ENCODE results near the gene NFATC4. TPM values are rescaled to one million over a fixed set of nuclear protein-coding genes. Genes with fewer than 3 reads are reported as not detected.

NFATC4 gene
- total and polyA plus RNA-seq, 2 donors (not counting 1 experiment from before 2014, with no cell fraction given): 3.1 to 7.6 TPM

GRCh38 chr14:24337144-24337823 is 30.7 kb upstream of the NFATC4 start:
- no peak overlapping the region for H2AFZ ChIP-seq (ENCODE audit: insufficient read depth, low read depth, low read length, poor library complexity, severe bottlenecking)
- peaks cover 19% of the 10 kb centered on the region for H3K27me3 Mint-ChIP-seq
- peaks cover 47% of the 10 kb centered on the region for H3K4me1 Mint-ChIP-seq
- no peak overlapping the region for H3K27ac ChIP-seq (ENCODE audit: low read length in 2 of 2)
- peaks cover 0 to 36% (median 16%) of the 10 kb centered on the region in 4 experiments for H3K27me3 ChIP-seq (replicated peaks in 1 of 4; ENCODE audit: control extremely low read depth in 1 of 4, control insufficient read depth in 3 of 4, insufficient read depth in 4 of 4, low read length in 3 of 4)
- peaks cover 0 to 8% (median 0%) of the 10 kb centered on the region in 3 donors for H3K9me3 ChIP-seq (ENCODE audit: control extremely low read depth in 1 of 3, control insufficient read depth in 2 of 3, insufficient read depth in 1 of 3, low read length in 2 of 3)
- H3K27ac Mint-ChIP-seq: no peak overlapping the region
- H3K4me3 ChIP-seq (ENCODE audit: control extremely low read depth in 1 of 5, extremely low read depth in 1 of 5, insufficient read depth in 1 of 5, low read depth in 2 of 5, low read length in 4 of 5): no peak overlapping the region
- H3K4me1 ChIP-seq (ENCODE audit: control insufficient read depth in 2 of 2, insufficient read depth in 2 of 2, low read length in 2 of 2): peaks cover 48 to 55% of the 10 kb centered on the region in 2 donors
- ChIA-PET CTCF (interaction anchor here (0.8 to 16.1 kb wide), 4 partner anchors 28 to 93 kb away, joined by 3 to 650 read pairs (median 4); partner anchors contain the start of genes CBLN3, KHNYN and RABGGTA), POLR2A (interaction anchor here (1.8 kb wide), 2 partner anchors 93 to 94 kb away, joined by 4 to 5 read pairs; partner anchors contain the start of genes CBLN3 and KHNYN)
- DNase-seq (no peak), ATAC-seq (ENCODE audit: low read depth) (no peak)
- H3K4me2 ChIP-seq (replicated peaks; ENCODE audit: low read depth, low read length, poor library complexity, severe bottlenecking): no peak overlapping the region
- no peaks in the 10 kb centered on the region for H3K9me3 Mint-ChIP-seq (ENCODE audit: insufficient read depth)
- H3K36me3 ChIP-seq (replicated peaks in 1 of 2; ENCODE audit: control extremely low read depth in 1 of 2, control insufficient read depth in 1 of 2, extremely low read depth in 1 of 2, insufficient read depth in 2 of 2, low read length in 1 of 2): peaks cover 0 to 24% of the 10 kb centered on the region in 2 experiments
- peak overlapping the region; percentile 23 for H3K4me3 Mint-ChIP-seq
- 95% methylated on average over 6 of the region's 7 CpGs for WGBS (ENCODE audit: insufficient coverage)
- no peak overlapping the region for H3K9ac ChIP-seq (ENCODE audit: low read length)
- peaks cover 25% of the 10 kb centered on the region for H4K20me1 ChIP-seq (ENCODE audit: control insufficient read depth, insufficient read depth, low read length, poor library complexity, severe bottlenecking)
- intact Hi-C loops (cut with micrococcal nuclease): loop anchor here (10.0 kb wide), 1 partner anchor 338 kb away; no protein-coding TSS in a partner anchor
- peaks cover 15% of the 10 kb centered on the region for H3K79me2 ChIP-seq (ENCODE audit: control insufficient read depth, insufficient read depth, low read length)
- TF ChIP-seq, protein P1, sequence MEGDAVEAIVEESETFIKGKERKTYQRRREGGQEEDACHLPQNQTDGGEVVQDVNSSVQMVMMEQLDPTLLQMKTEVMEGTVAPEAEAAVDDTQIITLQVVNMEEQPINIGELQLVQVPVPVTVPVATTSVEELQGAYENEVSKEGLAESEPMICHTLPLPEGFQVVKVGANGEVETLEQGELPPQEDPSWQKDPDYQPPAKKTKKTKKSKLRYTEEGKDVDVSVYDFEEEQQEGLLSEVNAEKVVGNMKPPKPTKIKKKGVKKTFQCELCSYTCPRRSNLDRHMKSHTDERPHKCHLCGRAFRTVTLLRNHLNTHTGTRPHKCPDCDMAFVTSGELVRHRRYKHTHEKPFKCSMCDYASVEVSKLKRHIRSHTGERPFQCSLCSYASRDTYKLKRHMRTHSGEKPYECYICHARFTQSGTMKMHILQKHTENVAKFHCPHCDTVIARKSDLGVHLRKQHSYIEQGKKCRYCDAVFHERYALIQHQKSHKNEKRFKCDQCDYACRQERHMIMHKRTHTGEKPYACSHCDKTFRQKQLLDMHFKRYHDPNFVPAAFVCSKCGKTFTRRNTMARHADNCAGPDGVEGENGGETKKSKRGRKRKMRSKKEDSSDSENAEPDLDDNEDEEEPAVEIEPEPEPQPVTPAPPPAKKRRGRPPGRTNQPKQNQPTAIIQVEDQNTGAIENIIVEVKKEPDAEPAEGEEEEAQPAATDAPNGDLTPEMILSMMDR (IDR thresholded peaks at IDR 0.05): no peak
- TF ChIP-seq EZH2 (IDR thresholded peaks at IDR 0.05; ENCODE audit: borderline replicate concordance, insufficient read depth, low read depth, low read length, poor library complexity, severe bottlenecking): no peak

GRCh38 chr14:24337824-24338175 is 30.2 kb upstream of the NFATC4 start:
- intact Hi-C loops (cut with micrococcal nuclease): loop anchor here (10.0 kb wide), 1 partner anchor 337 kb away; no protein-coding TSS in a partner anchor
- ATAC-seq (ENCODE audit: low read depth) (no peak), DNase-seq (no peak)
- Mint-ChIP-seq H3K27ac (peak overlapping the region; percentile 53), H3K4me1 (peaks cover 43% of the 10 kb centered on the region), H3K4me3 (peak overlapping the region; percentile 99), H3K9me3 (ENCODE audit: insufficient read depth) (no peaks in the 10 kb centered on the region), H3K27me3 (peaks cover 19% of the 10 kb centered on the region)
- Histone ChIP-seq H3K79me2 (ENCODE audit: control insufficient read depth, insufficient read depth, low read length) (peaks cover 15% of the 10 kb centered on the region), H3K27ac (ENCODE audit: low read length in 2 of 2) (no peak overlapping the region), H2AFZ (ENCODE audit: insufficient read depth, low read depth, low read length, poor library complexity, severe bottlenecking) (no peak overlapping the region), H3K27me3 (replicated peaks in 1 of 4; ENCODE audit: control extremely low read depth in 1 of 4, control insufficient read depth in 3 of 4, insufficient read depth in 4 of 4, low read length in 3 of 4) (peaks cover 0 to 34% (median 14%) of the 10 kb centered on the region in 4 experiments), H3K36me3 (replicated peaks in 1 of 2; ENCODE audit: control extremely low read depth in 1 of 2, control insufficient read depth in 1 of 2, extremely low read depth in 1 of 2, insufficient read depth in 2 of 2, low read length in 1 of 2) (peaks cover 0 to 24% of the 10 kb centered on the region in 2 experiments), H4K20me1 (ENCODE audit: control insufficient read depth, insufficient read depth, low read length, poor library complexity, severe bottlenecking) (peaks cover 25% of the 10 kb centered on the region), H3K4me3 (ENCODE audit: control extremely low read depth in 1 of 5, extremely low read depth in 1 of 5, insufficient read depth in 1 of 5, low read depth in 2 of 5, low read length in 4 of 5) (no peak overlapping the region), H3K9ac (ENCODE audit: low read length) (no peak overlapping the region), H3K9me3 (ENCODE audit: control extremely low read depth in 1 of 3, control insufficient read depth in 2 of 3, insufficient read depth in 1 of 3, low read length in 2 of 3) (peaks cover 0 to 6% (median 0%) of the 10 kb centered on the region in 3 donors), H3K4me2 (replicated peaks; ENCODE audit: low read depth, low read length, poor library complexity, severe bottlenecking) (no peak overlapping the region), H3K4me1 (ENCODE audit: control insufficient read depth in 2 of 2, insufficient read depth in 2 of 2, low read length in 2 of 2) (peaks cover 42 to 50% of the 10 kb centered on the region in 2 donors)
- TF ChIP-seq, protein P1 (IDR thresholded peaks at IDR 0.05): no peak
- no peak for TF ChIP-seq EZH2 (IDR thresholded peaks at IDR 0.05; ENCODE audit: borderline replicate concordance, insufficient read depth, low read depth, low read length, poor library complexity, severe bottlenecking)
- ChIA-PET POLR2A (interaction anchor here (1.8 kb wide), 1 partner anchor 92 kb away, joined by 4 read pairs; the partner anchor contains the start of genes CBLN3 and KHNYN), CTCF (interaction anchor here (1.4 to 16.1 kb wide), 3 partner anchors 30 to 93 kb away, joined by 4 to 650 read pairs (median 6); partner anchors contain the start of genes CBLN3, CIDEB, KHNYN and RABGGTA)
- WGBS (ENCODE audit: insufficient coverage): 99% methylated on average over 6 of the region's 8 CpGs

Measured in B cell (primary cell).